Right cardiac atrium (tissue), 5 donors: ENCODE results near the gene EFTUD2. TPM values are rescaled to one million over a fixed set of nuclear protein-coding genes. Genes with fewer than 3 reads are reported as not detected.

Source experiments
- ATAC-seq, 2 donors: fragments of 200-7000 bp; cut with Tn5 transposase; one replicate each; pipeline versions ENCODE4 v1.8.0 to v1.9.1; 2020; ENCODE audit warnings: moderate library complexity in 2 of 2, mild to moderate bottlenecking in 1 of 2
- DNase-seq, 3 donors: peaks; one replicate each; pipeline ENCODE4 v3.0.0-alpha.2; 2020
- H3K27ac ChIP-seq: one replicate; pipeline ENCODE4 v1.5.1; 2013; ENCODE audit warnings: mild to moderate bottlenecking, low read length, control low read depth, moderate library complexity
- H3K27me3 ChIP-seq: one replicate; pipeline ENCODE4 v1.6.1; 2013; ENCODE audit not compliant: control insufficient read depth, insufficient read depth
- H3K4me1 ChIP-seq: one replicate; pipeline ENCODE4 v1.6.1; 2013; ENCODE audit warnings: low read length; ENCODE audit not compliant: control insufficient read depth, insufficient read depth
- H3K4me3 ChIP-seq: one replicate; pipeline ENCODE4 v1.5.1; 2013; ENCODE audit warnings: low read length, control low read depth
- H3K9me3 ChIP-seq: one replicate; pipeline ENCODE4 v1.6.1; 2013; ENCODE audit warnings: low read length; ENCODE audit not compliant: control insufficient read depth
- WGBS: extraction: QIAGEN DNeasy Blood & Tissue Kit; methylation state at CpG from one replicate; pipeline ENCODE4 v1.1.7; 2013; 5-methylcytosine and 5-hydroxymethylcytosine counted together
- intact Hi-C, 4 donors: fragments of 100-400 bp; cut with DNase I; formaldehyde crosslinking; loops; one replicate each; pipeline versions ENCODE4 v1.11.0 to v1.14.0; 2022 to 2023
- polyA plus RNA-seq: library from polyadenylated mRNA; stranded (reverse); fragments of 200-250 nt; gene quantifications from one replicate; pipeline ENCODE4 v1.2.3, GENCODE V29; 2013
- total RNA-seq, 4 donors: library from RNA; stranded (reverse); fragmentation: NEBNext Ultra II Directional; extraction: Animal tissue kit (Norgen Biotek cat#: 25700); gene quantifications; one replicate each; pipeline ENCODE4 v1.2.1, GENCODE V29; 2021
- donor health status: healthy with polysubstance abuse.
- donor health status: DM: no; HTN: yes; CAD: no.
- donor health status: DM: no; HTN: no; CAD: no.
- donor health status: DM: no; HTN: yes; CAD: no; lungs with severe emphysema.
- donor health status: DM: yes; HTN: yes; CAD: no.

EFTUD2 gene
- total and polyA plus RNA-seq, 5 donors: 27.7 to 73.0 (median 58.7) TPM

- H3K4me3 ChIP-seq: no peak overlapping the region
- no peak for ATAC-seq
- no peak overlapping the region for H3K27ac ChIP-seq
- WGBS: 76% methylated on average over 11 of the region's 11 CpGs
- no peaks in the 10 kb centered on the region for H3K9me3 ChIP-seq
- peaks cover 2% of the 10 kb centered on the region for H3K4me1 ChIP-seq
- no peak for DNase-seq
- intact Hi-C loops: loop anchor here in 2 of 4 donors (10.0 kb wide), 2 partner anchors 185 to 215 kb away; no protein-coding TSS in a partner anchor
- H3K27me3 ChIP-seq: no peaks in the 10 kb centered on the region
Measured at GRCh38 chr17:44909681-44910144, 10.5 kb upstream of the EFTUD2 start.

GRCh38 chr17:44908761-44909326, 9.6 kb upstream of the EFTUD2 start:
- Histone ChIP-seq H3K27me3 (no peaks in the 10 kb centered on the region), H3K27ac (no peak overlapping the region), H3K4me1 (peaks cover 2% of the 10 kb centered on the region), H3K4me3 (no peak overlapping the region), H3K9me3 (no peaks in the 10 kb centered on the region)
- WGBS: 81% methylated on average over 10 of the region's 10 CpGs
- intact Hi-C loops: no loop called here
- ATAC-seq (no peak), DNase-seq (no peak)

- no peak for DNase-seq
- H3K4me3 ChIP-seq: no peak overlapping the region
- H3K27me3 ChIP-seq: no peaks in the 10 kb centered on the region
- H3K27ac ChIP-seq: no peak overlapping the region
- ATAC-seq: no peak
- H3K4me1 ChIP-seq: peaks cover 2% of the 10 kb centered on the region
- intact Hi-C loops: no loop called here
- no peaks in the 10 kb centered on the region for H3K9me3 ChIP-seq
- WGBS: 80% methylated on average over 11 of the region's 11 CpGs
Measured at GRCh38 chr17:44907729-44908470, 8.7 kb upstream of the EFTUD2 start.

- no peaks in the 10 kb centered on the region for H3K9me3 ChIP-seq
- intact Hi-C loops: no loop called here
- DNase-seq (no peak), ATAC-seq (no peak)
- H3K4me1 ChIP-seq: peaks cover 2% of the 10 kb centered on the region
- H3K4me3 ChIP-seq: no peak overlapping the region
- no peaks in the 10 kb centered on the region for H3K27me3 ChIP-seq
- H3K27ac ChIP-seq: no peak overlapping the region
- 69% methylated on average over 18 of the region's 18 CpGs for WGBS
Measured at GRCh38 chr17:44906763-44907728, 7.8 kb upstream of the EFTUD2 start.

GRCh38 chr17:44906010-44906646, 6.9 kb upstream of the EFTUD2 start:
- WGBS: 72% methylated on average over 10 of the region's 10 CpGs

DNA sequence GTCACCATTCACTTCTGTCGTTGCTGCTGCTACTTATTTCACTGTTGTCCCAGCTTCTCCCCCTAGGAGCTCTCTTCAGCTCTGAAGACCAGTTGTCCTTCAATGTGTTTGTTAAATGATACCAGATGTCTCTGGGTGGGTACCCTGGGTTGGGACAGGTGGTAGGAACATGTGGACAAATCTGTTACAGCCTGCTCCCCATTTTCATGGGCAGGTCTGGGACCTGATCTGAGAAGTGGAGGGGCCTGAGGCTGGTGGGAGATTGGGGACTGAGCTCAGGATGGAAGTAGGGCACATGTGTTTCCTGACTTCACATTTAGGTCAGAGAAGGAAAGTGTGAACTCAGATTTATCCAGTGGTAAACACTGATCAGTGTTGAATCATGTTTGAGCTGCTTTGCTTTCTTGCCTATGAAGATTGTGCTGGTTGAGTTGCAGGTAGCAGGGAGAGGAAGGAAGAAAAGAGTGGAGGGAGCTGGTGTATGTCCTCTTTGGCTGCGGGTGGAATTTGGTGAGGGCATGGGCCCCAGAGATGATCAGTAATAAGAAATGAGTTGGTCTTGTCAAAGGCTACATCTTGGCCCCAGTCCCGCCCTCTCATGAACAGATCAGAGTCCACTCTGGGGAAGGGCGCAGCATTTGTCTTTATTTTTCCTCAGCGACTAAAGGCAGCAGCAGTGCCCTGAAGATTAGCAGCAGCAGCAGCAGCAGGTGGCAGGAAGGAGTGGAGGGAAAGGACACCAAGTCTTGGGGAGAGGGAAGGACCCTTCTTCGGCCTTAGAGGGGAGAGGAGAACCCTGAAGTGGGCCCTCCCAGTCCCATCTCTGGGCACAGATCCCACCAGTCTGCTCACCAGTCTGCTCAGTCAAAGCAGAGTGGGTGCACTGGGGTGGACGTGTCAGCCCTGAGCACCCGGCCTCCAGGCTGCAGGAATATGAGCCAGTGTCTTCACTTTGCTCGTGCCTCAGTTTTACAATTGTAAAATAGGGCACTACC, 6.1 kb upstream of the EFTUD2 start:
- no peak for DNase-seq
- no peak for ATAC-seq
- Histone ChIP-seq H3K9me3 (no peaks in the 10 kb centered on the region), H3K27ac (no peak overlapping the region), H3K27me3 (no peaks in the 10 kb centered on the region), H3K4me3 (no peak overlapping the region), H3K4me1 (no peaks in the 10 kb centered on the region)
- WGBS: 85% methylated on average over 9 of the region's 9 CpGs
- intact Hi-C loops: no loop called here

More at GRCh38 chr17:44906010-44906646, 6.9 kb upstream of the EFTUD2 start:
- ATAC-seq: peak in 1 of 2 donors; percentile 8
- H3K4me3 ChIP-seq: no peak overlapping the region
- H3K27me3 ChIP-seq: no peaks in the 10 kb centered on the region
- peak in 1 of 3 donors; percentile 15 for DNase-seq
- intact Hi-C loops: no loop called here
- H3K27ac ChIP-seq: no peak overlapping the region
- no peaks in the 10 kb centered on the region for H3K4me1 ChIP-seq
- H3K9me3 ChIP-seq: no peaks in the 10 kb centered on the region

- WGBS: 95% methylated on average over 35 of the region's 35 CpGs
- Histone ChIP-seq H3K27ac (no peak overlapping the region), H3K9me3 (no peaks in the 10 kb centered on the region), H3K4me1 (no peaks in the 10 kb centered on the region), H3K4me3 (no peak overlapping the region), H3K27me3 (no peaks in the 10 kb centered on the region)
- DNase-seq (peak in 1 of 3 donors; percentile 43), ATAC-seq (no peak)
- intact Hi-C loops: no loop called here
Measured at GRCh38 chr17:44904001-44904984, 5.0 kb upstream of the EFTUD2 start.

GRCh38 chr17:44903012-44903685, 3.9 kb upstream of the EFTUD2 start:
- 54% methylated on average over 8 of the region's 8 CpGs for WGBS
- no peaks in the 10 kb centered on the region for H3K27me3 ChIP-seq
- H3K9me3 ChIP-seq: no peaks in the 10 kb centered on the region
- no peak overlapping the region for H3K4me3 ChIP-seq
- H3K4me1 ChIP-seq: no peaks in the 10 kb centered on the region
- DNase-seq (peak in 1 of 3 donors; percentile 19), ATAC-seq (no peak)
- intact Hi-C loops: no loop called here
- H3K27ac ChIP-seq: no peak overlapping the region
